HepG2 (cell line): ENCODE data around the gene ZNF334. TPM values are rescaled to one million over a fixed set of nuclear protein-coding genes. Genes with fewer than 3 reads are reported as not detected.
A peak's percentile ranks its signal among the peaks of the same experiment; 100 is the strongest.

Source experiments
- ATAC-seq: fragments of 200-7000 bp; cut with Tn5 transposase; 3 replicates; pipeline ENCODE4 v1.9.1; 2020; ENCODE audit warnings: mild to moderate bottlenecking, moderate library complexity
- BruUV-seq: library from RNA; stranded (reverse); fragments of 400-500 nt; replicated peaks from 2 replicates; lab custom pipeline; 2021; lab: Mats Ljungman, UMichigan
- CTCF ChIA-PET: fragments of 300-600 bp; formaldehyde crosslinking; extraction: SDS; loops from one replicate; lab custom pipeline; 2021; ENCODE audit warnings: low total read pairs, inconsistent platforms, low intra/inter-chr PET ratio; lab: Yijun Ruan, JAX
- POLR2A ChIA-PET: fragments of 350-600 bp; sonication (Branson Sonifier 250); formaldehyde crosslinking; loops from one replicate; lab custom pipeline; 2020; ENCODE audit warnings: antibody characterized with exemption, inconsistent platforms; lab: Yijun Ruan, JAX
- DNase-seq: peaks from one replicate; pipeline ENCODE4 v3.0.0-alpha.2; 2015; ENCODE audit warnings: low spot score
- FAIRE-seq: peaks from 3 replicates; lab custom pipeline; 2011; peaks lifted over from hg19 to GRCh38; lab: Jason Lieb, UNC
- H2AFZ ChIP-seq: one replicate; pipeline ENCODE4 v1.6.1; 2011; ENCODE audit warnings: low read length, inconsistent platforms
- H3K27ac ChIP-seq: fragments of 300-600 bp; 3 replicates; pipeline ENCODE4 v1.8.0; 2011; ENCODE audit warnings: mixed run types, mild to moderate bottlenecking, mixed read lengths, low read length, inconsistent platforms; ENCODE audit not compliant: insufficient read depth; ENCODE audit errors: extremely low read length
- H3K27me3 ChIP-seq, 2 experiments: fragments of 200-600 bp in 1 of 2; 2 replicates in 1 of 2; 3 replicates in 1 of 2; pipeline versions ENCODE4 v1.6.0 to v1.8.0; 2011; ENCODE audit warnings: low read length in 2 of 2, mild to moderate bottlenecking in 2 of 2, moderate library complexity in 2 of 2, inconsistent platforms in 1 of 2; ENCODE audit not compliant: insufficient read depth in 2 of 2, control insufficient read depth in 1 of 2
- H3K36me3 ChIP-seq, 2 experiments: fragments of 200-600 bp in 1 of 2; replicated peaks in 1 of 2; 2 replicates in 1 of 2; 3 replicates in 1 of 2; pipeline versions ENCODE4 v1.5.1 to v1.8.0; 2011; ENCODE audit warnings: low read length in 2 of 2, inconsistent platforms in 1 of 2; ENCODE audit not compliant: insufficient read depth in 2 of 2, control insufficient read depth in 1 of 2
- H3K4me1 ChIP-seq: 2 replicates; pipeline ENCODE4 v1.5.1; 2012; ENCODE audit warnings: low read length, inconsistent platforms; ENCODE audit not compliant: insufficient read depth
- H3K4me2 ChIP-seq: 2 replicates; pipeline ENCODE4 v1.6.0; 2011; ENCODE audit warnings: low read depth, low read length, inconsistent platforms
- H3K4me3 ChIP-seq, 3 experiments: fragments of 200-600 bp in 1 of 3; sonication (generic), shearing (Covaris generic) in 1 of 3; replicated peaks in 1 of 3; 2 replicates each; pipeline ENCODE4 v1.5.1; 2011 to 2016; ENCODE audit warnings: low read length in 3 of 3, inconsistent platforms in 2 of 3, low read depth in 2 of 3, mild to moderate bottlenecking in 2 of 3, control low read depth in 1 of 3, mixed read lengths in 1 of 3; ENCODE audit not compliant: insufficient read depth in 1 of 3
- H3K79me2 ChIP-seq: one replicate; pipeline ENCODE4 v1.6.1; 2011; ENCODE audit warnings: low read length, inconsistent platforms; ENCODE audit not compliant: insufficient read depth
- H3K9ac ChIP-seq: 2 replicates; pipeline ENCODE4 v1.6.0; 2011; ENCODE audit warnings: mild to moderate bottlenecking, low read depth, low read length, inconsistent platforms; ENCODE audit not compliant: insufficient read depth
- H3K9me3 ChIP-seq: 2 replicates; pipeline ENCODE4 v1.5.1; 2012; ENCODE audit warnings: mild to moderate bottlenecking, low read length
- H4K20me1 ChIP-seq: 2 replicates; pipeline ENCODE4 v1.6.0; 2011; ENCODE audit warnings: inconsistent platforms, mild to moderate bottlenecking, low read length, moderate library complexity; ENCODE audit not compliant: insufficient read depth
- CREB1 ChIP-seq, 2 experiments: fragments of 450-650 bp in 1 of 2; IDR thresholded peaks; 2 replicates each; pipeline ENCODE4 v1.6.1; 2016 to 2017; ENCODE audit warnings: control low read depth in 1 of 2, mild to moderate bottlenecking in 1 of 2, missing compliant biosample characterization in 1 of 2, missing genetic modification characterization in 1 of 2
- HNF4G ChIP-seq, 2 experiments: sonication (generic) in 1 of 2; formaldehyde crosslinking in 1 of 2; IDR thresholded peaks; 2 replicates each; pipeline versions ENCODE4 v1.4.0 to v1.6.1; 2011 to 2020; ENCODE audit warnings: borderline replicate concordance in 2 of 2, low read depth in 2 of 2, mild to moderate bottlenecking in 2 of 2, low read length in 1 of 2, missing genetic modification reagents in 1 of 2, moderate library complexity in 1 of 2
- NFYB ChIP-seq: sonication (generic); formaldehyde crosslinking; IDR thresholded peaks from 2 replicates; pipeline ENCODE4 v1.4.0; 2020; ENCODE audit warnings: missing genetic modification reagents
- NFYC ChIP-seq: IDR thresholded peaks from 2 replicates; pipeline ENCODE4 v1.6.1; 2016; ENCODE audit warnings: missing genetic modification reagents, missing compliant biosample characterization
- RAD51 ChIP-seq: fragments of 450-650 bp; IDR thresholded peaks from 2 replicates; pipeline ENCODE4 v1.6.1; 2016; ENCODE audit warnings: borderline replicate concordance
- XRCC5 ChIP-seq: fragments of 200-400 bp; formaldehyde crosslinking; optimal IDR thresholded peaks from 2 replicates; pipeline ENCODE3; 2017; ENCODE audit warnings: mild to moderate bottlenecking, low read length
- ZBTB3 ChIP-seq: sonication (generic); formaldehyde crosslinking; IDR thresholded peaks from 2 replicates; pipeline ENCODE4 v1.4.0; 2020; ENCODE audit warnings: low read depth, mild to moderate bottlenecking, moderate library complexity, missing genetic modification reagents, borderline replicate concordance
- WGBS: methylation state at CpG from one replicate; pipeline ENCODE4 v1.1.6; 2017; ENCODE audit warnings: low lambda C conversion rate; 5-methylcytosine and 5-hydroxymethylcytosine counted together
- in situ Hi-C: cut with HindIII; loops from 2 replicates; pipeline ENCODE4 v1.10.0; 2017; ENCODE audit warnings: low pct_unique_long_range_greater_than_20kb; ENCODE audit not compliant: extremely low pct_ligation_motif_present
- intact Hi-C: fragments of 100-400 bp; cut with micrococcal nuclease; formaldehyde crosslinking; loops from one replicate; pipeline ENCODE4 v1.10.0; 2022; ENCODE audit not compliant: unreplicated experiment
- polyA plus RNA-seq, 8 experiments: library from polyadenylated mRNA; depleted of rRNA in 3 of 8; stranded (reverse) in 7 of 8; unstranded in 1 of 8; fragments of >200 nt; fragmentation: Illumina TruSeq in 4 of 8; extraction: Trizol in 4 of 8; gene quantifications; 2 replicates each; pipeline versions ENCODE4 v1.2.1 to v1.2.3, GENCODE V29; 2011 to 2016; ENCODE audit warnings: low read depth in 4 of 8, missing spikeins in 1 of 8, mixed read lengths in 1 of 8; ENCODE audit not compliant: insufficient read depth in 1 of 8
- total RNA-seq, 5 experiments: library from RNA; depleted of rRNA; stranded (reverse); fragments of >200 nt; fragmentation: Illumina TruSeq; extraction: Trizol; gene quantifications; 2 replicates each; pipeline ENCODE4 v1.2.3, GENCODE V29; 2016; ENCODE audit warnings: low read depth in 1 of 5
- TF ChIP-seq, protein P1 (sequence below): sonication (generic); formaldehyde crosslinking; IDR thresholded peaks from 2 replicates; pipeline ENCODE4 v1.8.0; 2022; ENCODE audit warnings: missing genetic modification reagents, mild to moderate bottlenecking, moderate library complexity, borderline replicate concordance
- TF ChIP-seq, protein P2 (sequence below), 2 experiments: sonication (generic) in 1 of 2; formaldehyde crosslinking in 1 of 2; IDR thresholded peaks; 2 replicates each; pipeline versions ENCODE4 v1.5.1 to v1.6.1; 2011 to 2020; ENCODE audit warnings: borderline replicate concordance in 1 of 2, low read depth in 1 of 2, low read length in 1 of 2, mild to moderate bottlenecking in 1 of 2, missing genetic modification reagents in 1 of 2, moderate library complexity in 1 of 2

Gene ZNF334
- total and polyA plus RNA-seq, 2 of the 13 experiments (the other 11 are each of a cell fraction or from before 2014, with no cell fraction given), result 4.8 to 7.8 TPM

DNA sequence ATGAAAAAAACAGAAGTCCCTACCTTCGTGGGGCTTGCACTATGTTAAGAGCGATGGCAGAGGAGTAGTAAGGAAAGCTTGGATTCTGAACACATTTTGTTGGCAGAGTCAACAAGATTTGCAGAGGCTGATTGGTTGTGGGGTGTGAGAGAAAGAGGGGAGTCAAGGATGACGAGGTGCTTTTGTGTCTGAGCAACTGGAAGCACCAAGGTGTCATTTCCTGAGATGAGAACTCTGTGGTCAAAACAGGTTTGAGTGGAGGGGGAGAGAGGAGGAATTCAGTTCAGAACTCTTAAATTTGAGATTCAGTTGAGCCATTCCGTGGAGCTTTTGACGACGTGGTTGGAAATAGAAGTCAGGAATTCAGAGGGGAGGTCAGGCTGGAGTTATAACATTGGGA is 33.6 kb upstream of the ZNF334 start:
- no peak overlapping the region for H3K9ac ChIP-seq
- no peak overlapping the region for H3K27ac ChIP-seq
- H2AFZ ChIP-seq, result no peak overlapping the region
- no peaks in the 10 kb centered on the region for H3K36me3 ChIP-seq
- POLR2A ChIA-PET, result no interaction called here
- H3K4me2 ChIP-seq, result no peak overlapping the region
- no TSS peak for BruUV-seq
- H3K79me2 ChIP-seq, result no peaks in the 10 kb centered on the region
- WGBS, result 35% methylated on average over 6 of the region's 6 CpGs
- H3K4me1 ChIP-seq, result peaks cover 34% of the 10 kb centered on the region
- TF ChIP-seq XRCC5 (no peak), CREB1 (IDR thresholded peaks at IDR 0.05) (0 out of 2 replicates have a peak, but pooled peaks have one; percentile 16), CREB1 (CRISPR knock-in tag; IDR thresholded peaks at IDR 0.05) (no peak)
- no peaks in the 10 kb centered on the region for H4K20me1 ChIP-seq
- H3K4me3 ChIP-seq, result no peak overlapping the region
- DNase-seq (no peak), ATAC-seq (no peak), FAIRE-seq (no peak)
- in situ Hi-C loops, result no loop called here
- no peaks in the 10 kb centered on the region for H3K9me3 ChIP-seq
- CTCF ChIA-PET, result no interaction called here
- intact Hi-C loops, result no loop called here
- peaks cover 5 to 21% of the 10 kb centered on the region in 2 experiments; a peak in 3 of 5 replicates for H3K27me3 ChIP-seq

GRCh38 chr20:46546298-46546697 is 32.9 kb upstream of the ZNF334 start:
- Histone ChIP-seq H3K36me3 (no peaks in the 10 kb centered on the region), H2AFZ (no peak overlapping the region), H3K9ac (no peak overlapping the region), H3K9me3 (no peaks in the 10 kb centered on the region), H4K20me1 (no peaks in the 10 kb centered on the region), H3K27me3 (peaks cover 5 to 21% of the 10 kb centered on the region in 2 experiments; a peak in 3 of 5 replicates), H3K4me1 (peaks cover 31% of the 10 kb centered on the region), H3K27ac (no peak overlapping the region), H3K4me2 (no peak overlapping the region), H3K4me3 (no peak overlapping the region), H3K79me2 (no peaks in the 10 kb centered on the region)
- POLR2A ChIA-PET, result interaction anchor here (2.0 kb wide), 1 partner anchor 12 kb away, joined by 7 read pairs; no protein-coding TSS in a partner anchor
- CTCF ChIA-PET, result interaction anchor here (2.6 kb wide), 1 partner anchor 135 kb away, joined by 14 read pairs; no protein-coding TSS in a partner anchor
- ATAC-seq (peak; percentile 32), FAIRE-seq (no peak), DNase-seq (no peak)
- intact Hi-C loops (no loop called here), in situ Hi-C loops (no loop called here)
- WGBS, result 23% methylated on average over 3 of the region's 3 CpGs
- TF ChIP-seq HNF4G (IDR thresholded peaks at IDR 0.05; ENCODE audit: borderline replicate concordance, low read depth, low read length) (no peak), HNF4G (CRISPR knock-in tag; IDR thresholded peaks at IDR 0.05; ENCODE audit: borderline replicate concordance, low read depth) (no peak), NFYB (peak; percentile 77), NFYC (CRISPR knock-in tag) (peak; percentile 73), ZBTB3 (CRISPR knock-in tag) (no peak), RAD51 (peak; percentile 56; the same call in 1 of the 2 replicates)
- TF ChIP-seq, protein P1, sequence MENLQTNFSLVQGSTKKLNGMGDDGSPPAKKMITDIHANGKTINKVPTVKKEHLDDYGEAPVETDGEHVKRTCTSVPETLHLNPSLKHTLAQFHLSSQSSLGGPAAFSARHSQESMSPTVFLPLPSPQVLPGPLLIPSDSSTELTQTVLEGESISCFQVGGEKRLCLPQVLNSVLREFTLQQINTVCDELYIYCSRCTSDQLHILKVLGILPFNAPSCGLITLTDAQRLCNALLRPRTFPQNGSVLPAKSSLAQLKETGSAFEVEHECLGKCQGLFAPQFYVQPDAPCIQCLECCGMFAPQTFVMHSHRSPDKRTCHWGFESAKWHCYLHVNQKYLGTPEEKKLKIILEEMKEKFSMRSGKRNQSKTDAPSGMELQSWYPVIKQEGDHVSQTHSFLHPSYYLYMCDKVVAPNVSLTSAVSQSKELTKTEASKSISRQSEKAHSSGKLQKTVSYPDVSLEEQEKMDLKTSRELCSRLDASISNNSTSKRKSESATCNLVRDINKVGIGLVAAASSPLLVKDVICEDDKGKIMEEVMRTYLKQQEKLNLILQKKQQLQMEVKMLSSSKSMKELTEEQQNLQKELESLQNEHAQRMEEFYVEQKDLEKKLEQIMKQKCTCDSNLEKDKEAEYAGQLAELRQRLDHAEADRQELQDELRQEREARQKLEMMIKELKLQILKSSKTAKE (CRISPR knock-in tag), result no peak
- TF ChIP-seq, protein P2, sequence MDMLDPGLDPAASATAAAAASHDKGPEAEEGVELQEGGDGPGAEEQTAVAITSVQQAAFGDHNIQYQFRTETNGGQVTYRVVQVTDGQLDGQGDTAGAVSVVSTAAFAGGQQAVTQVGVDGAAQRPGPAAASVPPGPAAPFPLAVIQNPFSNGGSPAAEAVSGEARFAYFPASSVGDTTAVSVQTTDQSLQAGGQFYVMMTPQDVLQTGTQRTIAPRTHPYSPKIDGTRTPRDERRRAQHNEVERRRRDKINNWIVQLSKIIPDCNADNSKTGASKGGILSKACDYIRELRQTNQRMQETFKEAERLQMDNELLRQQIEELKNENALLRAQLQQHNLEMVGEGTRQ (IDR thresholded peaks at IDR 0.05; ENCODE audit: low read depth, low read length), result peak; percentile 81
- TF ChIP-seq, protein P2 (CRISPR knock-in tag; IDR thresholded peaks at IDR 0.05; ENCODE audit: borderline replicate concordance), result peak; percentile 59; the same call in 1 of the 2 replicates
- no TSS peak for BruUV-seq
